Natural killer cell (primary cell): ENCODE results near the gene MCM8. TPM values are rescaled to one million over a fixed set of nuclear protein-coding genes. Genes with fewer than 3 reads are reported as not detected.

ENCODE experiments used
- ATAC-seq, 3 donors: fragments of 150-1000 bp in 2 of 3; fragments of 200-7000 bp in 1 of 3; cut with Tn5 transposase; 1 replicate in 1 of 3; 2 replicates in 2 of 3; pipeline ENCODE4 v1.10.0; 2021; ENCODE audit warnings: mild to moderate bottlenecking in 2 of 3, moderate library complexity in 2 of 3
- DNase-seq, 2 donors: peaks; one replicate each; pipeline versions ENCODE4 v3.0.0 to v3.0.0-alpha.2; 2013 to 2021; ENCODE audit warnings: mixed read lengths in 1 of 2
- H3K27ac ChIP-seq: one replicate; pipeline ENCODE4 v1.5.1; 2013; ENCODE audit warnings: mild to moderate bottlenecking, low read length
- H3K27me3 ChIP-seq: one replicate; pipeline ENCODE4 v1.6.1; 2013; ENCODE audit warnings: low read length; ENCODE audit not compliant: control insufficient read depth, insufficient read depth
- H3K36me3 ChIP-seq: one replicate; pipeline ENCODE4 v1.6.1; 2013; ENCODE audit warnings: low read length; ENCODE audit not compliant: control insufficient read depth, insufficient read depth
- H3K4me1 ChIP-seq: one replicate; pipeline ENCODE4 v1.6.1; 2013; ENCODE audit warnings: low read length; ENCODE audit not compliant: control insufficient read depth, insufficient read depth
- H3K4me3 ChIP-seq: one replicate; pipeline ENCODE4 v1.5.1; 2013; ENCODE audit warnings: low read length
- H3K9me3 ChIP-seq: one replicate; pipeline ENCODE4 v1.6.1; 2013; ENCODE audit warnings: low read length; ENCODE audit not compliant: control insufficient read depth, insufficient read depth
- H3K27ac Mint-ChIP-seq, 2 donors: one replicate each; pipeline ENCODE4 v1.8.0; 2022; ENCODE audit warnings: mild to moderate bottlenecking in 2 of 2, mixed read lengths in 2 of 2, moderate library complexity in 1 of 2
- H3K27me3 Mint-ChIP-seq, 2 donors: one replicate each; pipeline ENCODE4 v1.8.0; 2022; ENCODE audit warnings: low read depth in 2 of 2, mixed read lengths in 2 of 2
- H3K36me3 Mint-ChIP-seq: one replicate; pipeline ENCODE4 v1.8.0; 2022; ENCODE audit warnings: mixed read lengths
- H3K4me1 Mint-ChIP-seq, 2 donors: one replicate each; pipeline ENCODE4 v1.8.0; 2022; ENCODE audit warnings: mixed read lengths in 2 of 2
- H3K4me3 Mint-ChIP-seq: one replicate; pipeline ENCODE4 v1.8.0; 2022; ENCODE audit warnings: mild to moderate bottlenecking, moderate library complexity, mixed read lengths
- H3K9me3 Mint-ChIP-seq, 2 donors: one replicate each; pipeline ENCODE4 v1.8.0; 2022; ENCODE audit warnings: mixed read lengths in 2 of 2
- CTCF ChIP-seq: fragments of 200-600 bp; IDR thresholded peaks from one replicate; pipeline ENCODE4 v1.8.0; 2022; ENCODE audit warnings: antibody characterized with exemption
- WGBS: methylation state at CpG from one replicate; pipeline ENCODE4 v1.1.7; 2013; ENCODE audit warnings: missing lambda C conversion rate; ENCODE audit not compliant: insufficient coverage; 5-methylcytosine and 5-hydroxymethylcytosine counted together
- intact Hi-C: fragments of 100-400 bp; cut with micrococcal nuclease; formaldehyde crosslinking; loops from one replicate; pipeline ENCODE4 v1.14.2; 2022
- total RNA-seq, 4 donors: library from RNA; stranded (reverse); fragments of 120-200 nt in 1 of 4; gene quantifications; one replicate each; pipeline versions ENCODE4 v1.2.3 to v1.2.4, GENCODE V29; 2013 to 2022

MCM8 gene
- total RNA-seq, 3 donors from 2014 or later (not counting 1 experiment from before 2014, with no cell fraction given): 8.1 to 14.3 (median 9.0) TPM

DNA sequence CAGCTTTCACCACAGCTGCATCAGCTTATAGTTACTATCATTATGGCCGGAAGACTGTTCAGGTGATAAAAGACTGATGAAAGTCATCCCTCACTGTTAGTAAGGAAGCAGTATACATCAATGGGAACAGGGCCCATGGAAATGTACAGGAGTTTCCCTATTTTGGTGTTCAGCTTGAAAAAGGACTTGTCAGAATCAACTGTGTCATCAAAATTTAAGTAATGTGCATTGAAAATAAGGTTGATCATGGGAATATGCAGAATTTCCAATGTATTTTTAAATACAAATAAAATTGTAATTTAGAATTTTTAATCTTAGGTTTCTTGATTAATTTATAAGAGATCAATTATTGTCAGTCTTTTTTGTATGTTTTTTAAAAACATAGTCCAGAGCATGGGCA, 86.6 kb downstream of the MCM8 start:
- Histone ChIP-seq H3K27ac (no peak overlapping the region), H3K27me3 (no peaks in the 10 kb centered on the region), H3K4me1 (no peaks in the 10 kb centered on the region), H3K4me3 (no peak overlapping the region), H3K36me3 (peaks cover 49% of the 10 kb centered on the region), H3K9me3 (no peaks in the 10 kb centered on the region)
- no peak for TF ChIP-seq CTCF
- H3K9me3 Mint-ChIP-seq: no peaks in the 10 kb centered on the region
- 100% methylated on average over 1 of the region's 1 CpG for WGBS
- H3K4me3 Mint-ChIP-seq: no peak overlapping the region
- H3K27me3 Mint-ChIP-seq: no peaks in the 10 kb centered on the region
- H3K4me1 Mint-ChIP-seq: peaks cover 0 to 5% of the 10 kb centered on the region in 2 donors
- intact Hi-C loops: no loop called here
- H3K27ac Mint-ChIP-seq: no peak overlapping the region
- H3K36me3 Mint-ChIP-seq: no peaks in the 10 kb centered on the region
- ATAC-seq (no peak), DNase-seq (no peak)

- Mint-ChIP-seq H3K36me3 (no peaks in the 10 kb centered on the region), H3K27me3 (no peaks in the 10 kb centered on the region), H3K9me3 (no peaks in the 10 kb centered on the region), H3K4me1 (peaks cover 0 to 5% of the 10 kb centered on the region in 2 donors), H3K27ac (no peak overlapping the region), H3K4me3 (no peak overlapping the region)
- H3K9me3 ChIP-seq: no peaks in the 10 kb centered on the region
- ATAC-seq (no peak), DNase-seq (no peak)
- intact Hi-C loops: no loop called here
- H3K27me3 ChIP-seq: no peaks in the 10 kb centered on the region
- TF ChIP-seq CTCF: no peak
- no peaks in the 10 kb centered on the region for H3K4me1 ChIP-seq
- 98% methylated on average over 3 of the region's 3 CpGs for WGBS
- peaks cover 52% of the 10 kb centered on the region for H3K36me3 ChIP-seq
- no peak overlapping the region for H3K27ac ChIP-seq
- no peak overlapping the region for H3K4me3 ChIP-seq
Measured at GRCh38 chr20:6038256-6038655, 87.8 kb downstream of the MCM8 start.

DNA sequence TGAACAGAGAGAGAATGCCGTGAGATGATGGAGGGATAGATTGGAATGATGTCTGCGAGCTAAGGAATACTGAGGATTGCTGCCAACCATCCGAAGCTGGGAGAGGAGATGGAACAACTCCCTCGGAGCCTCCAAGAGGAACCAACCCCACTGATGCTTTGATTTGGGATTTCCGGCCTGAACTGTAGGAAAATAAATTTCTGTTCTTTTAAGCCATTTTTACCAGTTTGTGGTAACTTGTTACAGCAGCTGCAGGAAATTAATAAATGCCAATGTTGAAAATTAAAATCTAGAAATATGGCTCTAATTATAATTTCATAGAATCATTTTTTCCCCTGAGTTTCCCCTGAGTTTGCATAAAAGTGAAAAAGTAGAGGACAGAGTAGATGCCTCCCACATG, 89.3 kb downstream of the MCM8 start:
- Histone ChIP-seq H3K36me3 (peaks cover 44% of the 10 kb centered on the region), H3K4me1 (no peaks in the 10 kb centered on the region), H3K27ac (no peak overlapping the region), H3K9me3 (no peaks in the 10 kb centered on the region), H3K4me3 (no peak overlapping the region), H3K27me3 (no peaks in the 10 kb centered on the region)
- H3K27ac Mint-ChIP-seq: no peak overlapping the region
- H3K9me3 Mint-ChIP-seq: no peaks in the 10 kb centered on the region
- H3K4me3 Mint-ChIP-seq: no peak overlapping the region
- H3K27me3 Mint-ChIP-seq: no peaks in the 10 kb centered on the region
- TF ChIP-seq CTCF: no peak
- intact Hi-C loops: no loop called here
- ATAC-seq (no peak), DNase-seq (no peak)
- WGBS: 96% methylated on average over 4 of the region's 5 CpGs
- H3K36me3 Mint-ChIP-seq: no peaks in the 10 kb centered on the region
- peaks cover 0 to under 1% of the 10 kb centered on the region in 2 donors for H3K4me1 Mint-ChIP-seq

DNA sequence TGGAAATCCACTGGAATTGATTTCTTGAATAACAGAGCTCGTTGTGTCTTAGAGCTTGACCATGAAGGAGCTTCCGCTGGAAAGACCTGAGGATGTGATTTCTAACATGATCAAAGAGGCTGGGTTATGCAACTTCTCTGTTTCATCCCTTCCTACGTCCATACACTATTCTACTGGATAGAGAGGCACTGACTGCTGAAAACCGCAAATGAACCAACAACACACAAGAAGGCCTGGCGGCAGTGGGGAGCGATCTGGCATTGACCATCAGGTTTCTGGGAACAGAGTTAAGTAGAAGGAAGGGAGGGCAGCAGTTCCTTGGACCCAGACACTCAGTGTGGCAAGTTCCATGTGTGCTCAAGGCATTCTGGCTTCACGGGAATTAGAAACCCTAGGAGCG, 90.1 kb downstream of the MCM8 start:
- Histone ChIP-seq H3K27me3 (no peaks in the 10 kb centered on the region), H3K4me3 (no peak overlapping the region), H3K36me3 (peaks cover 37% of the 10 kb centered on the region), H3K4me1 (no peaks in the 10 kb centered on the region), H3K9me3 (no peaks in the 10 kb centered on the region), H3K27ac (no peak overlapping the region)
- Mint-ChIP-seq H3K27ac (no peak overlapping the region), H3K36me3 (no peaks in the 10 kb centered on the region), H3K4me1 (no peaks in the 10 kb centered on the region), H3K27me3 (no peaks in the 10 kb centered on the region), H3K4me3 (no peak overlapping the region), H3K9me3 (no peaks in the 10 kb centered on the region)
- intact Hi-C loops: no loop called here
- DNase-seq (no peak), ATAC-seq (no peak)
- WGBS: 98% methylated on average over 8 of the region's 8 CpGs
- TF ChIP-seq CTCF: no peak
